K562 (cell line): ENCODE data around the gene KIAA2012. TPM values are rescaled to one million over a fixed set of nuclear protein-coding genes. Genes with fewer than 3 reads are reported as not detected.

Source experiments
- ATAC-seq: fragments of 200-7000 bp; cut with Tn5 transposase; 3 replicates; pipeline ENCODE4 v1.9.1; 2020; ENCODE audit warnings: moderate library complexity
- BruUV-seq: library from RNA; stranded (reverse); fragments of 400-500 nt; replicated peaks from 2 replicates; lab custom pipeline; 2021; lab: Mats Ljungman, UMichigan
- CTCF ChIA-PET: fragments of 300-600 bp; formaldehyde crosslinking; extraction: SDS; loops from one replicate; lab custom pipeline; 2021; ENCODE audit warnings: low intra/inter-chr PET ratio; lab: Yijun Ruan, JAX
- POLR2A ChIA-PET: fragments of 300-600, 350-650 bp; sonication (Branson Sonifier 250); formaldehyde crosslinking; extraction: SDS; loops from one replicate; lab custom pipeline; 2021; ENCODE audit warnings: antibody characterized with exemption, inconsistent platforms; lab: Yijun Ruan, JAX
- DNase-seq, 4 experiments: peaks; one replicate each; pipeline versions ENCODE4 v3.0.0 to v3.0.0-alpha.2; 2011 to 2018; ENCODE audit warnings: low spot score in 3 of 4, mixed read lengths in 3 of 4; ENCODE audit errors: extremely low read depth in 1 of 4
- FAIRE-seq: peaks from 2 replicates; lab custom pipeline; 2011; peaks lifted over from hg19 to GRCh38; lab: Jason Lieb, UNC
- H2AFZ ChIP-seq: 2 replicates; pipeline ENCODE4 v1.6.0; 2011; ENCODE audit warnings: low read depth, low read length, control low read depth, inconsistent platforms
- H3K27ac ChIP-seq: fragments of 200-600 bp; 3 replicates; pipeline ENCODE4 v1.8.0; 2011; ENCODE audit warnings: low read depth, mild to moderate bottlenecking, control low read depth, inconsistent platforms, low read length, moderate library complexity, mixed read lengths; ENCODE audit errors: extremely low read depth
- H3K27me3 ChIP-seq, 2 experiments: fragments of 300-600 bp in 1 of 2; 2 replicates in 1 of 2; 3 replicates in 1 of 2; pipeline versions ENCODE4 v1.6.0 to v1.8.0; 2011; ENCODE audit warnings: inconsistent platforms in 2 of 2, low read length in 2 of 2, mild to moderate bottlenecking in 1 of 2, mixed read lengths in 1 of 2, moderate library complexity in 1 of 2; ENCODE audit not compliant: control insufficient read depth in 2 of 2, insufficient read depth in 2 of 2
- H3K36me3 ChIP-seq: fragments of 300-600 bp; 3 replicates; pipeline ENCODE4 v1.8.0; 2011; ENCODE audit warnings: mild to moderate bottlenecking, low read length, inconsistent platforms; ENCODE audit not compliant: control insufficient read depth, insufficient read depth
- H3K4me1 ChIP-seq, 2 experiments: fragments of 200-600 bp in 1 of 2; replicated peaks in 1 of 2; 2 replicates in 1 of 2; 3 replicates in 1 of 2; pipeline versions ENCODE4 v1.5.1 to v1.8.0; 2011; ENCODE audit warnings: inconsistent platforms in 2 of 2, low read length in 2 of 2, mild to moderate bottlenecking in 1 of 2, mixed read lengths in 1 of 2, moderate library complexity in 1 of 2; ENCODE audit not compliant: control insufficient read depth in 2 of 2, insufficient read depth in 2 of 2
- H3K4me2 ChIP-seq: 2 replicates; pipeline ENCODE4 v1.6.1; 2011; ENCODE audit warnings: low read length, control low read depth, inconsistent platforms, mixed read lengths; ENCODE audit not compliant: insufficient read depth
- H3K4me3 ChIP-seq: fragments of 200-600 bp; sonication (generic), shearing (Covaris generic); 2 replicates; pipeline ENCODE4 v1.5.1; 2016; ENCODE audit warnings: control low read depth, inconsistent platforms
- H3K79me2 ChIP-seq: fragments of 200-600 bp; 3 replicates; pipeline ENCODE4 v1.8.0; 2011; ENCODE audit warnings: low read length, inconsistent platforms; ENCODE audit not compliant: control insufficient read depth, insufficient read depth
- H3K9ac ChIP-seq, 2 experiments: 2 replicates each; pipeline versions ENCODE4 v1.6.0 to v1.6.1; 2011; ENCODE audit warnings: low read depth in 2 of 2, low read length in 2 of 2, control low read depth in 1 of 2, inconsistent platforms in 1 of 2, mild to moderate bottlenecking in 1 of 2, mixed read lengths in 1 of 2; ENCODE audit not compliant: insufficient read depth in 1 of 2
- H3K9me1 ChIP-seq: one replicate; pipeline ENCODE4 v1.6.0; 2011; ENCODE audit warnings: inconsistent platforms, mild to moderate bottlenecking, low read length, moderate library complexity; ENCODE audit not compliant: control insufficient read depth, insufficient read depth
- H3K9me3 ChIP-seq: replicated peaks from 2 replicates; pipeline ENCODE4 v1.5.1; 2011; ENCODE audit warnings: low read depth, low read length, inconsistent platforms; ENCODE audit not compliant: control insufficient read depth, insufficient read depth
- H4K20me1 ChIP-seq: replicated peaks from 2 replicates; pipeline ENCODE4 v1.6.1; 2011; ENCODE audit warnings: low read length, inconsistent platforms, mixed read lengths; ENCODE audit not compliant: control insufficient read depth, insufficient read depth
- ETS2 ChIP-seq: IDR thresholded peaks from 2 replicates; pipeline ENCODE4 v1.6.1; 2016; ENCODE audit warnings: borderline replicate concordance, missing genetic modification characterization, mild to moderate bottlenecking, moderate library complexity, missing compliant biosample characterization; ENCODE audit not compliant: poor library complexity, severe bottlenecking
- KLF1 ChIP-seq: fragments of 450-650 bp; IDR thresholded peaks from 2 replicates; pipeline ENCODE4 v1.6.1; 2016; ENCODE audit warnings: missing genetic modification characterization, missing compliant biosample characterization
- KLF13 ChIP-seq: fragments of 450-650 bp; IDR thresholded peaks from 2 replicates; pipeline ENCODE4 v1.6.1; 2016; ENCODE audit warnings: missing genetic modification characterization, low read depth, mild to moderate bottlenecking, missing compliant biosample characterization, moderate library complexity, borderline replicate concordance
- NR3C1 ChIP-seq: sonication (generic); formaldehyde crosslinking; IDR thresholded peaks from 2 replicates; pipeline ENCODE4 v1.8.1; 2022; ENCODE audit warnings: missing genetic modification reagents
- SMAD2 ChIP-seq: fragments of 150-350 bp; IDR thresholded peaks from 2 replicates; pipeline ENCODE4 v1.6.1; 2014; ENCODE audit warnings: low read depth, mild to moderate bottlenecking, low read length
- ZNF444 ChIP-seq: fragments of 250-450 bp; sonication (Bioruptor Pico); IDR thresholded peaks from 2 replicates; pipeline ENCODE4 v1.4.0; 2020; ENCODE audit warnings: mild to moderate bottlenecking, moderate library complexity
- WGBS: fragments of 100-300 bp; shearing (Covaris generic); methylation state at CpG from one replicate; pipeline ENCODE4 v1.1.6; 2016; ENCODE audit warnings: low coverage, mixed read lengths; ENCODE audit not compliant: insufficient coverage; ENCODE audit errors: missing lambda C conversion rate; 5-methylcytosine and 5-hydroxymethylcytosine counted together
- in situ Hi-C: fragments of 300-500 bp; cut with MboI; formaldehyde crosslinking; loops from 4 replicates; pipeline ENCODE4 v1.15.0; 2018; ENCODE audit warnings: inconsistent platforms, mixed read lengths
- intact Hi-C: fragments of 100-400 bp; cut with micrococcal nuclease; formaldehyde crosslinking; loops from 2 replicates; pipeline ENCODE4 v1.14.2; 2022
- polyA plus RNA-seq, 8 experiments: library from polyadenylated mRNA; depleted of rRNA in 4 of 8; stranded (reverse) in 5 of 8; unstranded in 3 of 8; fragments of >200 nt; fragmentation: Nextera tagmentation in 2 of 8; fragmentation: Illumina TruSeq in 1 of 8; extraction: Ambion mirVana in 2 of 8; extraction: Trizol in 1 of 8; gene quantifications; 2 replicates each; pipeline versions ENCODE4 v1.2.1 to v1.2.3, GENCODE V29; 2011 to 2014; ENCODE audit warnings: inconsistent platforms in 1 of 8, missing spikeins in 1 of 8
- total RNA-seq, 7 experiments: library from RNA; depleted of rRNA in 6 of 7; stranded (reverse); fragments of >200 nt in 6 of 7; fragmentation: Illumina TruSeq in 2 of 7; extraction: Trizol in 2 of 7; gene quantifications; 2 replicates each; pipeline versions ENCODE4 v1.2.1 to v1.2.3, GENCODE V29; 2011 to 2021; ENCODE audit warnings: low replicate concordance in 1 of 7
- TF ChIP-seq, protein P1 (sequence below): fragments of 450-650 bp; formaldehyde crosslinking; IDR thresholded peaks from 2 replicates; pipeline ENCODE4 v1.4.0; 2020; ENCODE audit warnings: mild to moderate bottlenecking, moderate library complexity

The KIAA2012 gene
- total and polyA plus RNA-seq, 9 of the 15 experiments (the other 6 are each of a cell fraction or from before 2014, with no cell fraction given): not detected

DNA sequence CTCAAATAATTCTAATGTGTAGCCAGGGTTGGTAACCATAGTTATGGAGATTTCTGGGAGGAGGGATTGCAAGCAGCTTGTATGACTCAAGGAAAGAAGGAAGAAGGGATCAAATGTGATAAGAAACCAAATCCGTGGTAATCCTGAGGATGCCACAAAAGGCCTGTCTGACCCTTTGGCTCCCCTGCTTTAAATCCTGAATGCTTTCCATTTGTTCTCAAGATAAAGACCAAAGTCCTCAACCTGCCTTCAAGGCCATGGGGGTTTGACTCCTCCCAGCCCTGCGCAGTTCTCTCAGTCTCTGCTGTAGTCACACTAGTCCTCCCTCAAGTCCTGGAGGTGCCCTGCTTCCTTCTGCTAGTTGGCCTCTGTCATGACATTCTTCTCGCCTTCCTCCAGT lies 91.4 kb downstream of the KIAA2012 start:
- Histone ChIP-seq H3K9me3 (no peaks in the 10 kb centered on the region), H3K4me1 (no peaks in the 10 kb centered on the region), H3K27me3 (peaks cover 3 to 7% of the 10 kb centered on the region in 2 experiments; a peak in 3 of 5 replicates), H3K27ac (no peak overlapping the region), H3K4me3 (no peak overlapping the region), H3K9ac (no peak overlapping the region), H4K20me1 (no peaks in the 10 kb centered on the region), H3K79me2 (no peaks in the 10 kb centered on the region), H3K4me2 (no peak overlapping the region), H2AFZ (no peak overlapping the region), H3K36me3 (no peaks in the 10 kb centered on the region), H3K9me1 (no peaks in the 10 kb centered on the region)
- POLR2A ChIA-PET: interaction anchor here (1.2 kb wide), 1 partner anchor 8 kb away, joined by 3 read pairs; no protein-coding TSS in a partner anchor
- no TSS peak for BruUV-seq
- in situ Hi-C loops (no loop called here), intact Hi-C loops (loop anchor here (5.0 kb wide), 1 partner anchor 57 kb away; no protein-coding TSS in a partner anchor)
- ATAC-seq: no peak
- FAIRE-seq: no peak
- DNase-seq: no peak
- TF ChIP-seq KLF13 (no peak), KLF1 (tag) (no peak), ZNF444 (CRISPR knock-in tag) (no peak), ETS2 (tag) (no peak), NR3C1 (CRISPR knock-in tag) (no peak), SMAD2 (no peak)
- TF ChIP-seq, protein P1, sequence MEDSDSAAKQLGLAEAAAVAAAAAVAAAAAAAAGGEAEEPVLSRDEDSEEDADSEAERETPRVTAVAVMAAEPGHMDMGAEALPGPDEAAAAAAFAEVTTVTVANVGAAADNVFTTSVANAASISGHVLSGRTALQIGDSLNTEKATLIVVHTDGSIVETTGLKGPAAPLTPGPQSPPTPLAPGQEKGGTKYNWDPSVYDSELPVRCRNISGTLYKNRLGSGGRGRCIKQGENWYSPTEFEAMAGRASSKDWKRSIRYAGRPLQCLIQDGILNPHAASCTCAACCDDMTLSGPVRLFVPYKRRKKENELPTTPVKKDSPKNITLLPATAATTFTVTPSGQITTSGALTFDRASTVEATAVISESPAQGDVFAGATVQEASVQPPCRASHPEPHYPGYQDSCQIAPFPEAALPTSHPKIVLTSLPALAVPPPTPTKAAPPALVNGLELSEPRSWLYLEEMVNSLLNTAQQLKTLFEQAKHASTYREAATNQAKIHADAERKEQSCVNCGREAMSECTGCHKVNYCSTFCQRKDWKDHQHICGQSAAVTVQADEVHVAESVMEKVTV (CRISPR knock-in tag): no peak
- 0% methylated on average over 3 of the region's 3 CpGs for WGBS
- CTCF ChIA-PET: interaction anchor here (0.6 kb wide), 1 partner anchor 58 kb away, joined by 3 read pairs; no protein-coding TSS in a partner anchor
